ENCODE data around the gene TBC1D14.
"Not testable (repeated sequence)": the region's sequence is repeated elsewhere in the genome, so short reads cannot be mapped to it uniquely, and the experiment has no call there.

The TBC1D14 gene

DNA sequence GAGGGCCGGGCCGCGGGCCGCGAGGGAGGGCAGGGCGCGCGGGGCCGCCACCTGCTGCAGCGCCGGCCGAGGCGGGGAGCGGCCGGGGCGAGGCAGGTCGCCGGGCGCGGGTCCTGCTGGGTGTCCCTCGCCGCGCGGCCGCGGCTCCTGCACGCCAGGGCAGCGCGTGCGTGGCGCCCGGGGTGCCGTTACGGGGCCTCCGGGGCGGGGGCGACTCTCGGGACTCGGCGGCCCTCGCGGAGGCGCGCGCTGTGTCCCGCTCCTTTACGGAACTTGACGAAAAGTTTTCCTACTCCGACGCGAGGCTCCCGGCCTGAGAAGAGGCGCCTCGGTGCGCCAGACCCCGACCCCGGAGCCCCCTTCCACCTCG, 329 bp downstream of the TBC1D14 start:
- Histone ChIP-seq H3K27me3 (ENCODE audit: insufficient read depth, low read depth, severe bottlenecking) (no peaks in the 10 kb centered on the region), H3K36me3 (no peaks in the 10 kb centered on the region; the same call in 1 of the 2 replicates), H3K9me3 (ENCODE audit: severe bottlenecking) (no peaks in the 10 kb centered on the region), H3K4me3 (ENCODE audit: low read depth, low read length) (peak overlapping the region; percentile 31), H3K27ac (peak overlapping the region; percentile 99)
- TF ChIP-seq, protein P1, sequence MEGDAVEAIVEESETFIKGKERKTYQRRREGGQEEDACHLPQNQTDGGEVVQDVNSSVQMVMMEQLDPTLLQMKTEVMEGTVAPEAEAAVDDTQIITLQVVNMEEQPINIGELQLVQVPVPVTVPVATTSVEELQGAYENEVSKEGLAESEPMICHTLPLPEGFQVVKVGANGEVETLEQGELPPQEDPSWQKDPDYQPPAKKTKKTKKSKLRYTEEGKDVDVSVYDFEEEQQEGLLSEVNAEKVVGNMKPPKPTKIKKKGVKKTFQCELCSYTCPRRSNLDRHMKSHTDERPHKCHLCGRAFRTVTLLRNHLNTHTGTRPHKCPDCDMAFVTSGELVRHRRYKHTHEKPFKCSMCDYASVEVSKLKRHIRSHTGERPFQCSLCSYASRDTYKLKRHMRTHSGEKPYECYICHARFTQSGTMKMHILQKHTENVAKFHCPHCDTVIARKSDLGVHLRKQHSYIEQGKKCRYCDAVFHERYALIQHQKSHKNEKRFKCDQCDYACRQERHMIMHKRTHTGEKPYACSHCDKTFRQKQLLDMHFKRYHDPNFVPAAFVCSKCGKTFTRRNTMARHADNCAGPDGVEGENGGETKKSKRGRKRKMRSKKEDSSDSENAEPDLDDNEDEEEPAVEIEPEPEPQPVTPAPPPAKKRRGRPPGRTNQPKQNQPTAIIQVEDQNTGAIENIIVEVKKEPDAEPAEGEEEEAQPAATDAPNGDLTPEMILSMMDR (IDR thresholded peaks at IDR 0.05; ENCODE audit: low read depth, low read length) = no peak
- peak; percentile 29 for DNase-seq

DNA sequence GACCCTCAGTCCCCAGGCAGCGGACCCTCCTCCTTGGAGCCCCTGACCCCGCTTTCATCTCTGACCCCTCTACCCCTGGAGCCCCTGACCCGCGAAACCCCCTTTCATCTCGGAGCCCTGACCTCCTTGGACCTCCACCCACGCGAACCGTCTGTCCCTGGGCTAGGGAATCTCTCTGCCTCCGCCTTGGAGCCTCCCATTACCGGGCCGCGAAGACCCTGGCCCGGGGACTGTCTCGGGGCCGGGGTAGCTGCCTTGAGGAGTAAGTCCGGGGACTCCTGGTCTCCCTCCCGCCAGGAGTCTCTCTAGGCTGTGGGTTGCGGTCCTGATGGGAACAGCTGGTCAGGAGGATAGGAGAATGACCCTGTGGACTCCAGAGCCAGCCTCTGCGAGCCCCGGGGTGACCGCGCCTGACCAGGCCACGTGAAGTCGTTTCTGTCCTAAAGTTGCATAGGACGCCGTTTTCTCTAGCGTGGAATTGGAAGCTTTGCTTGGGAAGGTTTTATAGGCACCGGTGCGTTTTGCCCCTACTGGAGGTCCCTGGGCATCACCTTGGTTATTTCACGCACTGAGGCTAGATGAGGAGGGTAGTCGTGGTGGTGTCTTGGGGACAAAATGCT, 824 bp downstream of the TBC1D14 start:
- TF ChIP-seq, protein P1 (IDR thresholded peaks at IDR 0.05; ENCODE audit: low read depth, low read length) = 0 out of 2 replicates have a peak, but pooled peaks have one; percentile 24
- H3K9me3 ChIP-seq (ENCODE audit: severe bottlenecking) = no peaks in the 10 kb centered on the region
- no peaks in the 10 kb centered on the region for H3K27me3 ChIP-seq (ENCODE audit: insufficient read depth, low read depth, severe bottlenecking)
- no peaks in the 10 kb centered on the region; the same call in 1 of the 2 replicates for H3K36me3 ChIP-seq
- no peak for DNase-seq
- no peak overlapping the region for H3K27ac ChIP-seq
- H3K4me3 ChIP-seq (ENCODE audit: low read depth, low read length) = peak overlapping the region; percentile 31

DNA sequence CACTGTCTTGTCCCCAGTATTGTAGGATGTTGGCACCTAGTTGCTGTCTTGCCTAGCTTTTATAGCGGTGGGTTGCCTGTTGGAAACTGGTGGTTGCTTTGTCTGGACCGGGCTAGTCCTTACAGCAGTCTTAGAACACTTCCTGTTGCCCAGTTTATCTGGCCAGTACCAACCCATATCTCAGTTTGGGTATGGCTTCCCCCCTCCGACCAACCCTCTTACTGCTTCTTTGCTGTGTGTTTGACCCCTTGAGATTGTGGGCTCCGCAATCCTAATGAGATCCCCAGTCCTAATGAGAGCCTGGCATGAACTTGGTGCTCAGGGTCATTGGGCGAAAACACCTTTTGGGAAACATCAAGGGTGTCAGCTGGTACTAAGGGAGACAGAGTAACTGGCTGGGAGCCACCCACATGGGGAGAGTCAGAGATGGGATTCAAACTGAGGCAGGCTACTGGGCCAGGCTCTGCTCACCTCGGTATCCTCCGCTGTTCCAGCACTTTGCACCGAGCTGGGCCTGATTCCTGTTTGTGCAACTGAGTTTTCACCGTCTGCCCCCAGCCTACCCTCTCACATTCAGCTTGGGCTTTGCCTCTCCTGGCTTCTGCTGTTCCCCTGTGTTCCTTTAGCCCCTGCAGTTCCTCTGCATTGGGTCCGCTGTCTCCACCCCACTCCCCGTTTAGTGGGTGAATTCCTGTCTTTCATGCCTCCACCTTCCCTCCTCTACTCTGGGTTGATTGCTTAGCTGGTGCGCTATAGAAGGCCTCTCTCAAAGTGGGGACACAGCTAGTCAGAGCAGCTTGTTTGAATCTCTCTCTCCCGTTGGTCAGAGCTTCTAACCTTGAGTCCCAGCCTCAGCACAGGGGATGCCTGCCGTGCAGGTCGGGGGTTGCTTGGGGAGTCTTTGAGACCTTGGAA, 1.6 kb downstream of the TBC1D14 start:
- Histone ChIP-seq H3K36me3 (no peaks in the 10 kb centered on the region; the same call in 1 of the 2 replicates), H3K27ac (no peak overlapping the region), H3K27me3 (ENCODE audit: insufficient read depth, low read depth, severe bottlenecking) (no peaks in the 10 kb centered on the region), H3K9me3 (ENCODE audit: severe bottlenecking) (no peaks in the 10 kb centered on the region), H3K4me3 (ENCODE audit: low read depth, low read length) (no peak overlapping the region)
- TF ChIP-seq, protein P1 (IDR thresholded peaks at IDR 0.05; ENCODE audit: low read depth, low read length) = no peak
- DNase-seq = no peak

DNA sequence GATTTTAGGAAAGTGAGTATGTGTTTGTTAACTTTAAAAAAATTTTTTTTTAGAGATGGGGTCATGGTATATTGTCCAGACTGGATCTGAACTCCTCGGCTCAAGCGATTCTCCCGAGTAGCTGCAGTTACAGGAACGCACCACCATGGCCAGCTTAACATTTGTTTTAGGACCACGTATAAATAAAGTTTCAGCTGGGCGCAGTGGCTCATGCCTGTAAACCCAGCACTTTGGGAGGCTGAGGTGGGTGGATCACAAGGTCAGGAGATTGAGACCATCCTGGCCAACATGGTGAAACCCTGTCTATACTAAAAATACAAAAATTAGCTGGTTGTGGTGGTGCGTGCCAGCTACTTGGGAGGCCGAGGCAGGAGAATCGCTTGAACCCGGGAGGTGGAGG, 2.3 kb downstream of the TBC1D14 start:
- not testable (repeated sequence) for DNase-seq; H3K27me3 ChIP-seq (ENCODE audit: insufficient read depth, low read depth, severe bottlenecking); H3K4me3 ChIP-seq (ENCODE audit: low read depth, low read length); H3K27ac ChIP-seq; H3K9me3 ChIP-seq (ENCODE audit: severe bottlenecking); H3K36me3 ChIP-seq

DNA sequence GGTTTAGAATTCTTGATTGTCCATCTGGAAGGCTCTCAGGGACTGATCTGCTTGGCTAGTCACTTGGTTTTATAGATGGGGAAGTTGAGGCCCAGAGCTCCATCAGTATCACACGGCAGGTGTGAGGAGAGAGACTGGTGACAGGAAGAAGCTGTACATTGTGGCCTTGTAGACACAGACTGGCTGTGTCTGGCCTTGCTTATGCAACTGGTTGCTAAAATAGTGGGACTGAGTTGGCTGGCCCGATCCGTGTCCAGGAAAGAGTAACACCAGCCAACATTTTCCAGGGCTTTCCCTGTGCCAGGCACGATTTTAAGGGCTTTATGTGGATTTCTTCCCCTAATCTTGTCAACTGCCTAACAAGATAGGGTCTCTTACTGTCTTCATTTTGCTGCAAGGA, 2.8 kb downstream of the TBC1D14 start:
- TF ChIP-seq, protein P1 (IDR thresholded peaks at IDR 0.05; ENCODE audit: low read depth, low read length) = no peak
- Histone ChIP-seq H3K4me3 (ENCODE audit: low read depth, low read length) (no peak overlapping the region), H3K27ac (no peak overlapping the region), H3K27me3 (ENCODE audit: insufficient read depth, low read depth, severe bottlenecking) (no peaks in the 10 kb centered on the region), H3K9me3 (ENCODE audit: severe bottlenecking) (peaks cover 3% of the 10 kb centered on the region), H3K36me3 (no peaks in the 10 kb centered on the region; the same call in 1 of the 2 replicates)
- no peak for DNase-seq

DNA sequence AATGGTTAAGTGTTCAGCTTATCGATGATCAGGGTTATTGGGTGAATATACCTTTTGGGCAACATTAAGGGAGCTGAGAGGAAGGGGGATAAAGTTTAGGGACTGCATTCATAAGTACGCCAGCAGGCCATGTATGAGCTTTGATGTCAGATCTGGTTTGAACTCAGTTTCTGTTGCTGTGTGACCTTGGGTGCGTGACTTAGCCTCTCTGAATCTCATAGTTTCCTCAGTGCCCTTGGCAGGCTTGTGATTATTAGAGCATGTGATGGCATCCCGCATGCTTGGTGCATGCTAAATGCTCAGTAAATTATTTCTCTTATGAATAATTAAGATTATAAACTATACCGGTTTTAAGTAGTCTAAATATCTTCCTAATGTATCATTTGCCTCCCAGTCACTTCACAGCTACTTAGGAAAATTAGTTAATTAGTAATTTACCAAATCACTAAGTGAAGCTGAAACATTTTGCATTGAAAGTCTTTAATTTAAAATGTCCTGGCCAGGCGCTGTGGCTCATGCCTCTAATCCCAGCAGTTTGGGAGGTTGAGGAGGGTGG, 3.8 kb downstream of the TBC1D14 start:
- no peak overlapping the region for H3K27ac ChIP-seq
- no peak for DNase-seq
- no peak overlapping the region for H3K4me3 ChIP-seq (ENCODE audit: low read depth, low read length)
- H3K27me3 ChIP-seq (ENCODE audit: insufficient read depth, low read depth, severe bottlenecking) = no peaks in the 10 kb centered on the region
- peaks cover 3% of the 10 kb centered on the region for H3K9me3 ChIP-seq (ENCODE audit: severe bottlenecking)
- TF ChIP-seq, protein P1 (IDR thresholded peaks at IDR 0.05; ENCODE audit: low read depth, low read length) = no peak
- no peaks in the 10 kb centered on the region; the same call in 1 of the 2 replicates for H3K36me3 ChIP-seq
